GM19043 (cell line): ENCODE measurements around the gene MPPED1.

Experiments used
- ATAC-seq: cut with Tn5 transposase; IDR thresholded peaks from one replicate; pipeline ENCODE4 v1.9.1; 2021; ENCODE audit warnings: low read depth; ENCODE audit not compliant: unreplicated experiment

Gene MPPED1

GRCh38 chr22:43474161-43475101, 62.6 kb downstream of the MPPED1 start:
- no peak for ATAC-seq

DNA sequence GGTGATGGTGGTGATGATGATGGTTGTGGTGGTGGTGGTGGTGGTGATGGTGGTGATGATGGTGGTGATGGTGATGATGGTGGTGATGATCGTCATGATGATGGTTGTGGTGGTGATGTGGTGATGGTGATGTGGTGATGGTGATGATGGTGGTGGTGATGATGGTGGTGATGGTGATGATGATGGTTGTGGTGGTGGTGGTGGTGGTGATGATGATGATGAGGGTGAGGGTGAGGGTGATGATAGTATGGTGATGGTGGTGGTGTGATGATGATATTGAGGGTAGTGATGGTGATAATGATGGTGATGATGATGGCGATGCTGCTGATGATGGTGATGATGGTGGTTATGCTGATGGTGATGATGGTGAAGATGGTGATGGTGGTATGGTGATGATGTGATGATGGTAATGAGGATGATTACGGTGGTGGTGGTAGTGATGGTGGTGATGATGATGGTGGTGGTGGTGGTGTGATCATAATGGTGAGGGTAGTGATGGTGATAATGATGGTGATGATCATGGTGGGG, 63.8 kb downstream of the MPPED1 start:
- ATAC-seq = no peak

DNA sequence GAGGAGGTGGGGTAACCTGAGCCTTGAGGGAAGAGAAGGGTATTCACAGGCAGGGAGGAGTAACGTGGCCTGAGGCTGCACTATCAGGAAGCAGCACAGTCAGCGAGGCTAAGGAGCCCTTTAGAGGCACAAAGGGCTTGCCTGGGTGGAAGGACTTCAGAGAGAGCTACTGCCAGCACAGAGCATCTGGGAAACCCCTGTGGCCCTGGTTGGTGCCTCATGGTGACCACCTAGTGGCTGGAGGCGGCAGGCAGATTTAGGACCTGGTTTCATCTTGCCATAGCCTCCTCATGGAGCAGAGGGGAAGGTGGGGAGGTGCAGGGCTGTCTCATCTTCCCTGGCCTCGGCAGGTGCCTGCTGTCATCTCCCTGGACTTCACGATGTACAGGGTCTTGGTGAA, 64.5 kb downstream of the MPPED1 start:
- ATAC-seq = no peak

GRCh38 chr22:43476751-43477725, 65.2 kb downstream of the MPPED1 start:
- ATAC-seq = no peak

- no peak for ATAC-seq
These were observed 66.2 kb downstream of the MPPED1 start for GRCh38 chr22:43477966-43478365.

GRCh38 chr22:43478621-43479300, 66.9 kb downstream of the MPPED1 start:
- ATAC-seq = no peak

DNA sequence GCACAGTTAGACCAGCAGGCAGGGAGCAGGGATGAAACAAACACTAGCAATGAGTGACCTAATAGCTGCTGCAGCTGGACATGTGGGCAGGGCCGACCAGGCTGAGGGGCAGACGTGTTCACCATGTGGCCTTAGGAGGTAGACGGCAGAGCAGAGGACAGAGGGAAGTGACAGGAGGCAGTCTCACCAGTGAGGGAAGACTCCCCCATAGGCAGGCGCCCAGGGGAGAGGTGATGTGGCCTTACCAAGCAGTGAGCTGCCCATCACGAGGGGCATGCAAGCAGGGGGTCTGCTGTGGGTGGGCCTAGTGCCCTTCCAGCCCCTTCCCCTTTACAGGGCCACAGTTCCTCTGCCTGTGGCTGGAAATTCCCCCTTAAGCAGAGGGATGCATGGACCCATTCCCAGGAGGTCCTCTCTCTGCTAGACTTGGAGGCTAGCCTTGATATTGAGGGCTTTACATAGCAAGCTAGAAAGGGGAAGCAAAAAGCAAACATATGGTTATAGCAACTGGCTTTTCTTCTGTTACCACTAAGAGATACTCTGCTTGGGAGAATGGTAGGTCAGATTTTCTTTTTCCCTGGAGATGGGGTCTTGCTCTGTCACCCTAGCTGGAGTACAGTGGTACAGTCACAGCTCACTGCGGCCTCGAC, 67.6 kb downstream of the MPPED1 start:
- ATAC-seq = no peak

GRCh38 chr22:43479962-43480361, 68.1 kb downstream of the MPPED1 start:
- ATAC-seq = no peak

- no peak for ATAC-seq
These were observed 69.9 kb downstream of the MPPED1 start for GRCh38 chr22:43481568-43482317.

DNA sequence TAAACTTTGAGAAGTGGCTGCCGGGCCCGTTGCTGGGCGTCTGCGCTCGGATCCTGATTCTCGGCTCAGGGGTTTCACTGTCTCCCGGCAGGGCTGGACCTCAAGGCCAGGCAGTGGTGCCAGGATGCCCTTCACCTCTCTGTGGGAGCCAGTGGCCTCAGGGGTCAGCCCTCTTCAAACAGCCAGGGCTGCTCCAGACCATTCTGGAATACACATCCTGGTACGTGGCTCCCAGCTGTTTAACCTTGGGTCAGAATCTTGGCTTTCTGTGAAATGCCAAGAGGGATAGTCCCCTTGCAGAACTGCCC, 70.5 kb downstream of the MPPED1 start:
- no peak for ATAC-seq

GRCh38 chr22:43483266-43483665, 71.5 kb downstream of the MPPED1 start:
- ATAC-seq = no peak

DNA sequence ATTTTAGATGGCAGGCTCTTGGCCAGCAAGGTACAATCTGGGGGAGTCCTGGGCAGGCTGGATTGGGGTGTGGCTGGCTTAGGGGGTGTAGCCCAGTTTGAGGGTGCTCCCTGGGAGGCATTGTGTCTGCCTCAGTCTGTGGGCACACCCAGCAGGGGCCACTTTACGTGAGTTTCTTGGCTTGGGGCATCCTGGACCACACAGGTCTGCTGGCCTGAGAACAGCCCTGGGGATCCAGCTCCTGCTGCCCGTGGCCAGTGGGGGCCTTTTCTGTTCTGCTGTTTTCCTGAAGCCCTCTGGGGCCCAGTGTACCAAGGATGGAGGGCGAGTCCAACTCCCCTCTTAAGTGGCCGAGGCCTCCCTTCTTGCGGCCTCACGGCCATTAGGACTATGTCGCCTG, 71.9 kb downstream of the MPPED1 start:
- ATAC-seq = no peak

DNA sequence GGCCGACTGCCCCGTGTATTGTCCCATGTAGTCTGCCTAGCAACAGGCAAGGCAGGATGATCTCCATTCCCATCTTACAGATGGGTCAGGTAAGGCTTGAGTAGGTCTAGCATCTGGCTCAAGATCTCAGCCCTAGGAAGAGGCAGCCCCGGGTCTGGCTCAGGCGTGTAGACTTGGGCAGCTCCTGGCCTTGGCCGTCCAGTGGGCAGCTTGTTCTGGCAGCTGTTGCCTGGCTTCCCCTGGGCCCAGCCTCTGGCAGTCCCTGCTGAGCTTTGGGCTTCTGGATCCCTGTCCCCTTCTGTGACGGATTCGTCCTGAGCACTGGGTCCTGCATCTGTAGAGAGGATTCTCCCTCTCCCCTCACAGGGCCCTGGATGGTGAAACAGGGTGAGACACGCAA, 72.4 kb downstream of the MPPED1 start:
- no peak for ATAC-seq

GRCh38 chr22:43485502-43486089, 73.8 kb downstream of the MPPED1 start:
- ATAC-seq = no peak

DNA sequence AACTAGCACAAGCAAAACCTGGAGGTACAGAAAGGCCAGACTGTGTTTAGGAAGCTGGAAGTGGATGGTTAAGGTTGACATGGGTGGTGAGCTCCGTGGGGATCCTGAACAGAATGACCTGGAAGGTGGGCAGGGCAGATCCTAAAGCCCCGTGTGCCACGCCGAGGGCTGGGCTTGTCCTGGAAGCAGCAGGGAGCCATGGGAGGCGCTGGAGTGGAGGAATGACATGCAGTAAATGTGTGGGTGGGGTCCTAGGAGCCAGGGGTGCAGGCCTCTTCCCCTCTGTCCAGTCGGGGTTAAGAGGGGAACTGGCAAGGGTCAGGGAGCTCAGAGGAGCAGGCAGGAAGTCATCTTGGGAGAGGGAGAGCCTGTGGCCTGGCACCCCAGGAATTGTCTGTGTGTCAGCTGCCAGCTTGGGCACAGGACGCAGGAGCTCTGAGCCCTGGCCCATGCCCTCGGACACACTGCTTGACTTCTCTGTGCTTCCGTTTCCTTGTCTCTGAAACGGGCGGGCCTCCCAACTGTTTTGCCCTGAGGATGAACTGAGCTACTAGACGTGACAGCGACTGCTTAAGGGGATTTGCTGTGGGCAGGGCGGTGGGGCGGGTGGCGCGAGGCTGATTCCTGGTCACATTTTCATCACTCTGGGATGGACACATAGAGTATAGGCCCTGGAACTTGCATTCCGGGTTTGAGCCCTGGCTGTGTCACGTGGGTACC, 75.7 kb downstream of the MPPED1 start:
- ATAC-seq = no peak

DNA sequence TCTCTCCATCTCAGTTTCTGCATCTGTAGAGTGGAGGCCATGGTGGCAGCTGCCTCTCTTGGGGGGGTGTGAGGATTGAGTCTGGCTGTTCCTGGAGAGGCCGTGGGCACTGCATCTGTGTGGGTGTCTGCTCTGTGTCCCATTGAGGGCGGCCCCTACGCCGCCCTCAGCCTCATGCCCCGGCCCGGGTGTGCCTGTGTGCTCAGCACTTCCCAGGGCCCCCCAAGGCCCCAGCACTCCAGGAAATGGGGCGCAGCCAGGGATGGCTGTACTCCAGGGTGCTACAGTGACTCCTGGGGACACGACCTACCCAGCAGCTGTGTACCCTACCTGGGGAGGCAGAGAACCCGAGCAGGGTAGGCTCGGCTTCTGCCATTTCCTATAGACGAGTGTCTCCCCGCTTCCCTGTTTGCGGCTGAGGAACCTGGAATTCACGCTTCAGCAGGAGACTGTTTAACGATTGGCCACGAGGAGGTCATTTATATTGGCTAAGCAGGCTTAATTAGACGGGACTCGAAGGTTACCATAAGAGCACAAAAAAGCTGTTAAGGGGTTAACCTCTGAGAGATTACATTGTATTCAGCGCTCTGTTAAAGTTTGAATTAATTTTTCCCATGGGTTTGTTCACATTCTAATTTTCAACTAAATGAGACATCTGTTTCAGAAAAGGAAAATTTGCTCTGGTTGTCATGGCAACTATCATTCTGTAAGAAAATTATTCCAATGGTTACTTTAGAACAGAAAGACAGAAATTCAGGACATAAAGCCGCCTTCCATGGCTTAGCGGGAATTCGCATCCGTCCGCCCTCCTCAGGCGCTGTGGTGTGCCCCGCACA, 76.4 kb downstream of the MPPED1 start:
- no peak for ATAC-seq

- ATAC-seq = no peak
These were observed 77.1 kb downstream of the MPPED1 start for GRCh38 chr22:43488937-43489336.

DNA sequence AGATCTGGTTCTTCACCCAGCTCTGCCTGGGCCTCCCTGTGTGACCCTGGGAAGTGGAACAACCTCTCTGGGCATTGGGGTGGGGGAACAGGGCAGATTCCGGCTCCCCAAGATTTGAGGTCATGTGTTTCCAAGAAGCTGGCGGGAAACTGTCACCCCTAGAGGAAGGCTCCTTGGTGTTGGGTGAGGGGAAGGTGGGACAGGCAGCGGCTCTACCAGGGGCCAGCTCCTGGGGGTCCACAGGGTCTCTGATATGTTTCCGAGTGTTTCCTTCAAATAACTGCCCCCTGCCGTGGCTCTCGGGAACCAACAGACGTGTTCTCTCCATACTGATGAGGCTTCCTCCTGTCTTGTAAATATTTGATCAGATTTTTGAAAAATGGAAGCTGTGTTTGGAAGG, 78.5 kb downstream of the MPPED1 start:
- ATAC-seq = no peak
